Measurements from ENCODE around the gene PYCARD.
"Not testable (repeated sequence)": the region's sequence is repeated elsewhere in the genome, so short reads cannot be mapped to it uniquely, and the experiment has no call there.

Gene PYCARD

GRCh38 chr16:31215287-31216162 lies 13.0 kb upstream of the PYCARD start:
- DNase-seq: peak; percentile 60 to 81

DNA sequence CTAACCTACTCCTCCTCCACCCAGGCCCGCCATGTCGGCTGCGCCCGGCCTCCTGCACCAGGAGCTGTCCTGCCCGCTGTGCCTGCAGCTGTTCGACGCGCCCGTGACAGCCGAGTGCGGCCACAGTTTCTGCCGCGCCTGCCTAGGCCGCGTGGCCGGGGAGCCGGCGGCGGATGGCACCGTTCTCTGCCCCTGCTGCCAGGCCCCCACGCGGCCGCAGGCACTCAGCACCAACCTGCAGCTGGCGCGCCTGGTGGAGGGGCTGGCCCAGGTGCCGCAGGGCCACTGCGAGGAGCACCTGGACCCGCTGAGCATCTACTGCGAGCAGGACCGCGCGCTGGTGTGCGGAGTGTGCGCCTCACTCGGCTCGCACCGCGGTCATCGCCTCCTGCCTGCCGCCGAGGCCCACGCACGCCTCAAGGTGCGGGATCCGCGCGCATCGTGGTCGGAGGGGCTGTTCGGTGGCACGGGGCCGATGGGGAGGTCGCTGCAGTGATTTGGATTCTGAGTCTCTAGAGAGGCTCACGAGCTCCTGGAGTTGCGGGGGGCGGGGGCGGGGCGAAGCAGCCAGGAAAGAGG lies 12.2 kb upstream of the PYCARD start:
- DNase-seq: no peak

GRCh38 chr16:31213877-31214707 lies 11.5 kb upstream of the PYCARD start, which contains the start of gene TRIM72:
Gene TRIM72, plus strand, starts transcription at chr16:31214119. Its CDS starts 620 bp downstream, at chr16:31214739.
- DNase-seq: peak in 1 of 2 donors; percentile 31

DNA sequence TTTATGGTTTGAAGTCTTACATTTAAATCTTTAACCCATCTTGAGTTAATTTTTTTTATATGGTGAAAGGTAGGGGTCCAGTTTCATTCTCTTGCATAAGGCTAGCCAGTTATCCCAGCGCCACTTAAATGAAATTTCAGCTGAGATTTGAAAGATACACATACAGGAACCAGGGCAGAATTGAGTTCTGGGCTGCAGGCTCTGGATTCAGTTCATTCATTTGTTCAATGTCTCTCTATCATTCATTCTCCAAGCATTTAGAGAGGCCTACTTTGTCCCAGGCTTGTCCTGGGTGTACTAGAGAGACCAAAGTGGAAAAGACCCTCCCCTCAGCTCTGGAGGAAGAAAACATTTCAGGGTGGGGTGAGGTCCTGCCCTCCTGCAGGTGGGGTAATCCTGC lies 10.8 kb upstream of the PYCARD start:
- no peak for DNase-seq

DNA sequence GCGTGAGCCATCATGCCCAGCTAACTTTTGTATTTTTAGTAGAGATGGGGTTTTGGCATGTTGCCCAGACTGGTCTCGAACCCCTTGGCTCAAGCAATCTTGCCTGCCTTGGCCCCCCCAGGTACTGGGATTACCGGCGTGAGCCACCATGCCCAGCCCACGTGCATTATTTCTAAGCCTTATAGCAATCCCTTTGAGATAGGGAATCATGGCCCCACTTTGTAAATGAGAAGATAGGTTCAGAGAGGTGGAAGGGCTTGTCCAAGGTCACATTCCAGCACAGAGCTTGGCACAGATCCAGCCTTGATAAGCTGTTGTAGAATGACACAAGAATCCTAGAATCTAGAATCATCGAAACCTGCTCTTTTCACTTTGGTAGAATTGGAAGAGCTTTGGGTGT lies 4.2 kb upstream of the PYCARD start:
- DNase-seq: no peak

- DNase-seq: no peak
Observed at GRCh38 chr16:31204871-31205666, 2.5 kb upstream of the PYCARD start.

- peak; percentile 62 to 78 for DNase-seq
Observed at GRCh38 chr16:31201582-31202413, 762 bp downstream of the PYCARD start.

DNA sequence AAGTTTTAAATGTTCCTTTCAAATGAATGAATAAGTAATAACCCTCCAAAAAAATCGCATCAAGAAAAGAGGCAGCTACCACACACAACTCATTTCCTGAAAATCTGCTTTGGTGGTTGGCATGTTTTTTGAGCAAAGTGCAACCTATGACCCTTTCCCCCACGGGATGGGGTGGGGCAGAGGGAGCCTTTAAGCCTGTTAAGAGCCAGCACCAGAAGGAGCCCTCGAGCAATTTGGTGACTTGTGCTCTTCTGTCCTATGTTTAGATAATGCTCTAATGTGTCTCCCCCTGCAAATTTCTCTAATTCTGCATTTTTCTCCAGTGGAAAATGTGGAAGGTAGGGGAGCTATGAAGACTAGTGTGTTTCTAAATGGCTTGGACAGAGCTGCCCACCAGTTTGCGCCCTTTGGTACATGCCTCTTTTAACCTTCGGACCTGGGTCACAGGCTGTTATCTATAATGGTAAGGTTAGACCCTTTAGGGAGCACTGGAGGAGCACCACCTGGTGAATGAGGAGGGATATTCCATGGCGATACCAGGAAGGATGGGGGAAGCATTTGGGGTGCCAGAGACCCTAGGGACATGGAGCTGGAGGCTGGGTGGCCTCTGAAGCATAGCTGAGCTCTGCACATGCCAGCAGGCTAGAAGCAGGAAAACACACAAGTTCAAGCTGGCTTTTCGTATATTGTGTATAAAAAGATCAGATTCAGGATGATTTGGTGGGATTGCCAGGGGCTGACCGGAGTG lies 1.6 kb downstream of the PYCARD start:
- DNase-seq: peak; percentile 66 to 77

GRCh38 chr16:31200111-31200510 lies 2.4 kb downstream of the PYCARD start:
- DNase-seq: not testable (repeated sequence)

- no peak for DNase-seq
Observed at GRCh38 chr16:31199430-31200041, 3.0 kb downstream of the PYCARD start.

DNA sequence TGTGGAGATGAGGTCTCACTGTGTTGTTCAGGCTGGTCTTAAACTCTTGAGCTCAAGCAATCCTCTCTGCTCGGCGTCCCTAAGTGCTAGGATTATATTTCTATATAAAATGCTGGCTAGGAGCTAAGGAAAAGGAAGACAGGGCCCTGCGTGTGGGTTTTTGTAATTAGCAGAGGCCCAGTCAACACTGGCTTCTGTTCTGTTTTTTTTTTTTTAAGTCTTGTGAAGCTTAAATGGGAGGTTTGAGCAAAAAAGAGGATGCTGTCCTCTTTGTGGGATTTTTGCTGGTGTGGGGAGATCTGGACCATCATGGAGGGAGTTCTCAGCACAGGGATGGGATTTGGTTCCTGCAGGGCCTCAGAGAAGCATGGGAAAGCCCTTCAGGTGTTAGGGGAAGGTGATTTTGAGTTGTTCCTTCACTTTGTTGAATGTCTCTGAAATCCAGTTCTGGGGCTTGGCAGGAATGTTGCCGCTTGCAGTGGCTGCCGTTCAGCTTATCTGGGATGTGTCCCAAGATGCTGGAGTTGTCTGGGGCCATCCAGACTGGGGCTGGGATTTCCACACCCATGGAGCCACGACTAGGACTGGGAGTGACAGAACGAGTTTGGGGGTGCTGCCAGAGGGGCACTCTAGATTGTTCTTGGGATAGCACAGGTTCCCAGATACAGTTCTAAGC lies 4.2 kb downstream of the PYCARD start:
- peak; percentile 36 to 47 for DNase-seq

DNA sequence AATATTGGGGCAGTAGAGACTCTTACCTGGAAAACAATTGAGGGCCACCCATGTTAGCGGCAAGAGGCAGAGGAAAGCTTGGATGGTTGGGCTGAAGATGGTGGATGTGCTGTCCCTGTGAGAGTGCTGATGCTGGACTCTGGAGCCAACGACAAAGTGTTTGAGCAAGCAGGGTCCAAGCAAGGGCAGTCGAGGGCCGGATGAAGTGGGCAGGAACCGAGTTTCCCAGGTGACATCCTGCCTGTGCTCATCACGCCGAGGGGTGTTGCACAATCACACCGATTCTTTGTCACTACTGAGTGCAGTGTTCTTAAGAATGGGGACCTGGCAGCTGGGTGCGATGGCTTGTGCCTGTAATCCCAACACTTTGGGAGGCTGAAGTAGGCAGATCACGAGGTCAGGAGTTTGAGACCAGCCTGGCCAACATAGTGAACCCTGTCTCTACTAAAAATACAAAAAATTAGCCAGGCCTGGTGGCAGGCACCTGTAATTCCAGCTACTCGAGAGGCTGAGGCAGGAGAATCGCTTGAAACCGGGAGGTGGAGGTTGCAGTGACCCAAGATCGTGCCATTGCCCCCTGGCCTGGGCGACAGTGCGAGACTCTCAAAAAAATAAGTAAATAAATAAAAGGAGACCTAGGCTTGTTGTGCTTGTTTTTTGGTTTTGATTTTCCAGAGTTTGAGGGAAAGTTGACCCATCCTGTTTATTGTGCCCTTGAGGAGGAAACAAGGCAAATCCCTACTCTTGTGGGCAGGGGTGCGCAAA lies 6.1 kb downstream of the PYCARD start:
- DNase-seq: peak in 1 of 2 donors; percentile 11

DNA sequence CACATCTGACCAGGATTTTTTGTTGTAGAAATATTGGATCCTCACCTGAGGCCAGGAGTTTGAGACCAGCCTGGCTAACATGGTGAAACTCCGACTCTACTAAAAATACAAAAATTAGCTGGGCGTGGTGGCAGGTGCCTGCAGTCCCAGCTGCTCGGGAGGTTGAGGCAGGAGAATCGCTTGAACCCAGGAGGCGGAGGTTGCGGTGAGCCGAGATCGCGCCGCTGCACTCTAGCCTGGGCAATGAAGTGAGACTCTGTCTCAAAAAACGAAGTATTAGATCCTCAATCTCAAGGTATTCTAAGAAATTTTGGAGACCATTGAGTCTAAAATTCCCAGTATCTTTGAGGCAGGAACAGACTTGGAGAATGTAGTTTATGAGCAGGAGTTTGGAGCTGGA lies 6.7 kb downstream of the PYCARD start:
- DNase-seq: not testable (repeated sequence)

DNA sequence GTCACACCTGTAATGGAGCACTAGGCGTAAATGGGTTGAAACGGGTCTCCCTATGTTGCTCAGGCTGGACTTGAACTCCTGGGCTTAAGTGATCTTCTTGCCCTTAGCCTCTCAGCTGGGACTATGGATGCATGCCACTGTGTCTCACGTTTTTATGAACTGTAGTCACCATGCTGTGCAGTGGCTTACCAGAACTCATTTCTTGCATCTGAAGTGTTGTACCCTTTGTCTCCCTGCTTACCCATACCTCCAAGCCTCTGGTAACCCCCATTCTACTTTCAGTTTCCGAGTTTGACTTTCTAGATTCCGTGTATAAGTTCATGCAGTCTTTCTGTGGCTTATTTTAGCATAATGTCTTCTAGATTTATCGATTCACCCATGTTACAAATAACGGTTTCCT lies 7.7 kb downstream of the PYCARD start:
- no peak for DNase-seq

DNA sequence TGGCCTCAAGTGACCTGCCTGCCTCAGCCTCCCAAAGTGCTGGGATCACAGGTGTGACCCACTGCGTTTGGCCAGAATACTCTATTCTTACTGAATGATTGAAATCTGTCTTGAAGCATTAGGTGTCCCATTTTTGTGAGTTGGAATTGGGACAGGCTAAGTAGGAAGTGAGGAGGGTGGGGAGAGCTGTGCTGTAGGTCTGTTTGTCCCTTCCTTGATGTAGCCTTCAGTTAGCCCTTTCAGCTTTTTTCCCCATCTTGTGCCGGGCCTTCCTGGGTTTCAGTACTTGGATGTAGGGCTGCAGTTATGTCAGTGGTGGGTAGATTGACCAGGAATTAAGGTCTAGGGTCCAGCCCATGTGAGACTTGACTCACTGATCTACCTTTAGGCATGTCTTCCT lies 8.7 kb downstream of the PYCARD start:
- DNase-seq: no peak

DNA sequence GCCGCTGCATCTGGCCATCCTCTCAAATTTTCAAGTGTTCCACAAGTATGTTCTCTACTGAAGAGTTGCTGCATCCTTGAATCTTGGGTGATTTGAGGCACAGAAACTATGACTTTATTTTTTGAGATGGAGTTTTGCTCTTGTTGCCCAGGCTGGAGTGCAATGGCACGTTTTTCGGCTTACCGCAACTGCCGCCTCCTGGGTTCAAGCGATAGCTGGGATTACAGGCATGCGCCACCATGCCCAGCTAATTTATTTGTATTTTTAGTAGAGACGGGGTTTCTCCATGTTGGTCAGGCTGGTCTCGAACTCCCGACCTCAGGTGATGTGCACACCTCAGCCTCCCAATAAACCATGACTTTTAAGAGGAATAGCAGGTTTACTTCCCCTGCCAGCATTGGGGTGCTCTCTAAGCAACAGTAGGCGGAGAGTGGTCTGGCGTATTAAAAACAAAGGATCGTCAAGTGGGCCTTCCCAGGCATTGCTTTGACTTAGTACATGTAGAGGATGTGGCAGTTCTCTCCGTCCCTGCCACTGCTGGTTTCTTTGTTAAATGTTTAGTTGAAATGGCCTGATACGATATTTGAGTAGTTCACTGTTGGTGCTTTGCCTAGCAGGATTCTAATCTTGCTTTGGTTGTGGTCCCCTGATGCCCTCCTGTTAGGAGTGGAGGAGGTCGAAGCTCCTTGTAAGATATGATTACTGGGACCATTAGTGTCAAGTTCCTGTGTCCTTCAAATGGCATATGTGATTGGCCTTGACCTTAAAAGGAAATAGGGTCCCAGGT lies 9.5 kb downstream of the PYCARD start:
- no peak for DNase-seq

- DNase-seq: no peak
Observed at GRCh38 chr16:31191697-31192428, 10.7 kb downstream of the PYCARD start.
